Measurements from ENCODE around the gene SLC22A9. TPM values are rescaled to one million over a fixed set of nuclear protein-coding genes. Genes with fewer than 3 reads are reported as not detected.

SLC22A9 gene
- total and polyA plus RNA-seq, 10 of the 15 experiments (the other 5 are each of a cell fraction or from before 2014, with no cell fraction given) = 0.03 to 0.06 TPM; not detected in 8

DNA sequence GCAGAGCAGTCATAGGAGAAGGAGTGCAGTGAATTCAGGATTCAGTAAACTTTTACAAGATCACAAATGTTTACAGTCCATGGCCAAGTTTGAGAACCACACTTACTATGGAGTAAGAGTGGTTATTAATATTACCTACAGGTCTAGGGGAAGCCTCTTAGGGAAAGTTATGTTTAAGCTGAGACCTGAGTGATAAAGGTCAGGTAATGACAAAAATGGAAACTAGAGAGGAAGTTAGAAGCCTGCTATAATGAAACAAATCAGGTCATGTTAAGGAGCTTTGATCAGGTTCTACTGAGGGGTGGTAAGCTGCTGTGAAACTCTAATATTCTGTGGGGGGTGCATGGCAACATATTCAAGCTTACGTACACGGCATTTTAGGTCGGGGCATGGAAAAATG lies 32.5 kb upstream of the SLC22A9 start:
- ATAC-seq = no peak
- Histone ChIP-seq H3K4me2 (ENCODE audit: control insufficient read depth, insufficient read depth) (no peak overlapping the region), H3K36me3 (ENCODE audit: control insufficient read depth in 2 of 2, insufficient read depth in 2 of 2, low read length in 1 of 2) (no peaks in the 10 kb centered on the region), H3K79me2 (ENCODE audit: control insufficient read depth, insufficient read depth, low read length) (no peaks in the 10 kb centered on the region), H3K4me3 (no peak overlapping the region), H3K4me1 (ENCODE audit: control insufficient read depth, insufficient read depth, low read length) (no peaks in the 10 kb centered on the region), H4K20me1 (ENCODE audit: control insufficient read depth, insufficient read depth) (no peaks in the 10 kb centered on the region), H3K27me3 (replicated peaks in 1 of 2; ENCODE audit: control insufficient read depth in 2 of 2, insufficient read depth in 2 of 2, low read length in 1 of 2) (no peaks in the 10 kb centered on the region), H3K27ac (ENCODE audit: control insufficient read depth, insufficient read depth) (no peak overlapping the region), H3K9ac (ENCODE audit: control insufficient read depth, insufficient read depth, low read length) (no peak overlapping the region), H3K9me3 (replicated peaks; ENCODE audit: control insufficient read depth, insufficient read depth, low read length) (no peaks in the 10 kb centered on the region), H2AFZ (ENCODE audit: control insufficient read depth, low read depth, low read length) (no peak overlapping the region)
- ChIA-PET RAD21 (ENCODE audit: unreplicated experiment) (no interaction called here), CTCF (no interaction called here), SMC1A (ENCODE audit: uncharacterized antibody, unreplicated experiment) (interaction anchor here (0.9 kb wide), 1 partner anchor 235 kb away, joined by 3 read pairs; no protein-coding TSS in a partner anchor), POLR2A (no interaction called here)
- in situ Hi-C loops (cut with MboI) (no loop called here), intact Hi-C loops (cut with micrococcal nuclease; ENCODE audit: unreplicated experiment) (no loop called here)
- WGBS (ENCODE audit: insufficient coverage, insufficient replicate concordance, low lambda C conversion rate, missing lambda C conversion rate) = 44% methylated on average over 3 of the region's 3 CpGs
- no peak for DNase-seq (ENCODE audit: low read depth, low spot score)
- FAIRE-seq = no peak
- BruUV-seq (replicated peaks) = no TSS peak
- TF ChIP-seq HDAC2 (IDR thresholded peaks at IDR 0.05) = no peak
- TF ChIP-seq CREM (IDR thresholded peaks at IDR 0.05; ENCODE audit: low read depth) = no peak
- TF ChIP-seq CHD1 (IDR thresholded peaks at IDR 0.05; ENCODE audit: low read depth, low read length) = no peak
- TF ChIP-seq, protein P1, sequence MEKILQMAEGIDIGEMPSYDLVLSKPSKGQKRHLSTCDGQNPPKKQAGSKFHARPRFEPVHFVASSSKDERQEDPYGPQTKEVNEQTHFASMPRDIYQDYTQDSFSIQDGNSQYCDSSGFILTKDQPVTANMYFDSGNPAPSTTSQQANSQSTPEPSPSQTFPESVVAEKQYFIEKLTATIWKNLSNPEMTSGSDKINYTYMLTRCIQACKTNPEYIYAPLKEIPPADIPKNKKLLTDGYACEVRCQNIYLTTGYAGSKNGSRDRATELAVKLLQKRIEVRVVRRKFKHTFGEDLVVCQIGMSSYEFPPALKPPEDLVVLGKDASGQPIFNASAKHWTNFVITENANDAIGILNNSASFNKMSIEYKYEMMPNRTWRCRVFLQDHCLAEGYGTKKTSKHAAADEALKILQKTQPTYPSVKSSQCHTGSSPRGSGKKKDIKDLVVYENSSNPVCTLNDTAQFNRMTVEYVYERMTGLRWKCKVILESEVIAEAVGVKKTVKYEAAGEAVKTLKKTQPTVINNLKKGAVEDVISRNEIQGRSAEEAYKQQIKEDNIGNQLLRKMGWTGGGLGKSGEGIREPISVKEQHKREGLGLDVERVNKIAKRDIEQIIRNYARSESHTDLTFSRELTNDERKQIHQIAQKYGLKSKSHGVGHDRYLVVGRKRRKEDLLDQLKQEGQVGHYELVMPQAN (conservative IDR thresholded peaks at IDR 0.05) = no peak
- TF ChIP-seq MXI1 (IDR thresholded peaks at IDR 0.05; ENCODE audit: low read depth, low read length) = no peak

DNA sequence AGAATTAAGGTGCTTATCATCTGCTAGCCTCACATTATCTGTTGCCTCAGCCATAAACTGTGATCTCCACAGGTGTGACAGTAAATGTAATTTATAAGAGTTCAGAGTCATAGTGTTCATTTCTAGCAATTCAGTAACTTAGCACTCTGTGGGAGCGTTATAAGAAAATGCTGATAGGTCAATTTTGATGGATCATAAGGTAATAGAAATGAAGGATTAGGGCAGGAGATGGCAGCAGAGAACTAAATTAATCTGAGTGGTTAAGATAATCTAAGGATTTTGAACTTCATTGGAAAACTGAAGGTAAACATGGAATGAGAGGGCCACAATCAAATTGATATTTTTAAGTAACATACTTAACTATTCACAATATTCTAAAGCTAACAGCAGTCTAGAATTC lies 26.5 kb upstream of the SLC22A9 start:
- RAD21 ChIA-PET (ENCODE audit: unreplicated experiment) = no interaction called here
- no peaks in the 10 kb centered on the region for H3K9me3 ChIP-seq (replicated peaks; ENCODE audit: control insufficient read depth, insufficient read depth, low read length)
- WGBS (ENCODE audit: insufficient coverage, insufficient replicate concordance, low lambda C conversion rate, missing lambda C conversion rate) = 53% methylated on average over 1 of the region's 1 CpG
- POLR2A ChIA-PET = no interaction called here
- ATAC-seq (no peak), DNase-seq (ENCODE audit: low read depth, low spot score) (no peak), FAIRE-seq (no peak)
- no peaks in the 10 kb centered on the region for H3K27me3 ChIP-seq (replicated peaks in 1 of 2; ENCODE audit: control insufficient read depth in 2 of 2, insufficient read depth in 2 of 2, low read length in 1 of 2)
- H4K20me1 ChIP-seq (ENCODE audit: control insufficient read depth, insufficient read depth) = no peaks in the 10 kb centered on the region
- CTCF ChIA-PET = no interaction called here
- SMC1A ChIA-PET (ENCODE audit: uncharacterized antibody, unreplicated experiment) = interaction anchor here (0.6 kb wide), 1 partner anchor 291 kb away, joined by 3 read pairs; no protein-coding TSS in a partner anchor
- H3K4me2 ChIP-seq (ENCODE audit: control insufficient read depth, insufficient read depth) = no peak overlapping the region
- H3K79me2 ChIP-seq (ENCODE audit: control insufficient read depth, insufficient read depth, low read length) = no peaks in the 10 kb centered on the region
- no peak overlapping the region for H3K27ac ChIP-seq (ENCODE audit: control insufficient read depth, insufficient read depth)
- no peak overlapping the region for H3K4me3 ChIP-seq
- in situ Hi-C loops (cut with MboI) = no loop called here
- H3K9ac ChIP-seq (ENCODE audit: control insufficient read depth, insufficient read depth, low read length) = no peak overlapping the region
- no peaks in the 10 kb centered on the region for H3K4me1 ChIP-seq (ENCODE audit: control insufficient read depth, insufficient read depth, low read length)
- no TSS peak for BruUV-seq (replicated peaks)
- H3K36me3 ChIP-seq (ENCODE audit: control insufficient read depth in 2 of 2, insufficient read depth in 2 of 2, low read length in 1 of 2) = no peaks in the 10 kb centered on the region
- no peak overlapping the region for H2AFZ ChIP-seq (ENCODE audit: control insufficient read depth, low read depth, low read length)
- intact Hi-C loops (cut with micrococcal nuclease; ENCODE audit: unreplicated experiment) = no loop called here
- TF ChIP-seq, protein P2, sequence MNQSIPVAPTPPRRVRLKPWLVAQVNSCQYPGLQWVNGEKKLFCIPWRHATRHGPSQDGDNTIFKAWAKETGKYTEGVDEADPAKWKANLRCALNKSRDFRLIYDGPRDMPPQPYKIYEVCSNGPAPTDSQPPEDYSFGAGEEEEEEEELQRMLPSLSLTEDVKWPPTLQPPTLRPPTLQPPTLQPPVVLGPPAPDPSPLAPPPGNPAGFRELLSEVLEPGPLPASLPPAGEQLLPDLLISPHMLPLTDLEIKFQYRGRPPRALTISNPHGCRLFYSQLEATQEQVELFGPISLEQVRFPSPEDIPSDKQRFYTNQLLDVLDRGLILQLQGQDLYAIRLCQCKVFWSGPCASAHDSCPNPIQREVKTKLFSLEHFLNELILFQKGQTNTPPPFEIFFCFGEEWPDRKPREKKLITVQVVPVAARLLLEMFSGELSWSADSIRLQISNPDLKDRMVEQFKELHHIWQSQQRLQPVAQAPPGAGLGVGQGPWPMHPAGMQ (IDR thresholded peaks at IDR 0.05; ENCODE audit: borderline replicate concordance) = no peak
- TF ChIP-seq SMAD5 (IDR thresholded peaks at IDR 0.05; ENCODE audit: low read depth) = no peak
- TF ChIP-seq ZNF207 (IDR thresholded peaks at IDR 0.05; ENCODE audit: borderline replicate concordance) = no peak
- no peak for TF ChIP-seq ZBED1 (IDR thresholded peaks at IDR 0.05; ENCODE audit: borderline replicate concordance)
- TF ChIP-seq RFX5 (IDR thresholded peaks at IDR 0.05; ENCODE audit: low read depth, low read length) = no peak
- TF ChIP-seq HDAC2 (IDR thresholded peaks at IDR 0.05) = no peak
- TF ChIP-seq SUPT20H (IDR thresholded peaks at IDR 0.05; ENCODE audit: borderline replicate concordance, control insufficient read depth, low read depth, low read length) = no peak
- no peak for TF ChIP-seq CREB1 (IDR thresholded peaks at IDR 0.05; ENCODE audit: low read depth)
- no peak for TF ChIP-seq ZNF274 (IDR thresholded peaks at IDR 0.05; ENCODE audit: insufficient read depth, insufficient read length)
- TF ChIP-seq, protein P3, sequence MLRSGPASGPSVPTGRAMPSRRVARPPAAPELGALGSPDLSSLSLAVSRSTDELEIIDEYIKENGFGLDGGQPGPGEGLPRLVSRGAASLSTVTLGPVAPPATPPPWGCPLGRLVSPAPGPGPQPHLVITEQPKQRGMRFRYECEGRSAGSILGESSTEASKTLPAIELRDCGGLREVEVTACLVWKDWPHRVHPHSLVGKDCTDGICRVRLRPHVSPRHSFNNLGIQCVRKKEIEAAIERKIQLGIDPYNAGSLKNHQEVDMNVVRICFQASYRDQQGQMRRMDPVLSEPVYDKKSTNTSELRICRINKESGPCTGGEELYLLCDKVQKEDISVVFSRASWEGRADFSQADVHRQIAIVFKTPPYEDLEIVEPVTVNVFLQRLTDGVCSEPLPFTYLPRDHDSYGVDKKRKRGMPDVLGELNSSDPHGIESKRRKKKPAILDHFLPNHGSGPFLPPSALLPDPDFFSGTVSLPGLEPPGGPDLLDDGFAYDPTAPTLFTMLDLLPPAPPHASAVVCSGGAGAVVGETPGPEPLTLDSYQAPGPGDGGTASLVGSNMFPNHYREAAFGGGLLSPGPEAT (IDR thresholded peaks at IDR 0.05; ENCODE audit: low read depth) = no peak
